Fibroblast of the aortic adventitia (primary cell): ENCODE data around the gene CEP76. TPM values are rescaled to one million over a fixed set of nuclear protein-coding genes. Genes with fewer than 3 reads are reported as not detected.
A peak's percentile ranks its signal among the peaks of the same experiment; 100 is the strongest.
"Not testable (repeated sequence)": the region's sequence is repeated elsewhere in the genome, so short reads cannot be mapped to it uniquely, and the experiment has no call there.

Experiments
- DNase-seq: peaks from one replicate; pipeline ENCODE4 v3.0.0-alpha.2; 2010; ENCODE audit warnings: low read depth
- H3K4me3 ChIP-seq: 2 replicates; pipeline ENCODE4 v1.5.1; 2011; ENCODE audit warnings: low read depth, mild to moderate bottlenecking, control low read depth, low read length, moderate library complexity
- total RNA-seq: library from RNA; depleted of rRNA; stranded (reverse); fragments of >200 nt; gene quantifications from 2 replicates; pipeline ENCODE4 v1.2.3, GENCODE V29; 2012; ENCODE audit warnings: low replicate concordance
- TF ChIP-seq, protein P1 (sequence below): IDR thresholded peaks from 2 replicates; pipeline ENCODE4 v1.5.1; 2011; ENCODE audit warnings: mild to moderate bottlenecking, low read length, control low read depth, inconsistent platforms; ENCODE audit not compliant: insufficient read depth

CEP76 gene
- total RNA-seq, 1 donor, result 10.3 TPM

DNA sequence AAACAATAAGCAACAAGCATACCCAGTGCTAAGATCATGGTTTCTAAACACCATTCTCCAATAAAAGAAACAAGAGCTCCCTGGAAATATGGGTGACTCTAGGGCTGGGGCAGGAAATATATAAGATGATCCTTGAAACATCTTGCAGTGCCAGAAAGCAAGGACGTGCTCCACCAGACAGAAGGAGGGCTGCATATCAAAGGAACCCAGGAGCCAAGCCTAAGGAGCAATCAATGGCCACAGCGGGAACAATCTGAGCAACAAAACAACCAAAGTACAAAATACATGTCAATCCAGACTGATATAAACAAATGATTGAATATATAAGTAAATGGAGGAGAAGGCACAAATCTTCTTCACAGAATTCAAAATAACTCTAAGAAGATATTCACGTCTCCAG is 54.8 kb downstream of the CEP76 start:
- TF ChIP-seq, protein P1, sequence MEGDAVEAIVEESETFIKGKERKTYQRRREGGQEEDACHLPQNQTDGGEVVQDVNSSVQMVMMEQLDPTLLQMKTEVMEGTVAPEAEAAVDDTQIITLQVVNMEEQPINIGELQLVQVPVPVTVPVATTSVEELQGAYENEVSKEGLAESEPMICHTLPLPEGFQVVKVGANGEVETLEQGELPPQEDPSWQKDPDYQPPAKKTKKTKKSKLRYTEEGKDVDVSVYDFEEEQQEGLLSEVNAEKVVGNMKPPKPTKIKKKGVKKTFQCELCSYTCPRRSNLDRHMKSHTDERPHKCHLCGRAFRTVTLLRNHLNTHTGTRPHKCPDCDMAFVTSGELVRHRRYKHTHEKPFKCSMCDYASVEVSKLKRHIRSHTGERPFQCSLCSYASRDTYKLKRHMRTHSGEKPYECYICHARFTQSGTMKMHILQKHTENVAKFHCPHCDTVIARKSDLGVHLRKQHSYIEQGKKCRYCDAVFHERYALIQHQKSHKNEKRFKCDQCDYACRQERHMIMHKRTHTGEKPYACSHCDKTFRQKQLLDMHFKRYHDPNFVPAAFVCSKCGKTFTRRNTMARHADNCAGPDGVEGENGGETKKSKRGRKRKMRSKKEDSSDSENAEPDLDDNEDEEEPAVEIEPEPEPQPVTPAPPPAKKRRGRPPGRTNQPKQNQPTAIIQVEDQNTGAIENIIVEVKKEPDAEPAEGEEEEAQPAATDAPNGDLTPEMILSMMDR, result no peak
- H3K4me3 ChIP-seq, result no peak overlapping the region
- no peak for DNase-seq

DNA sequence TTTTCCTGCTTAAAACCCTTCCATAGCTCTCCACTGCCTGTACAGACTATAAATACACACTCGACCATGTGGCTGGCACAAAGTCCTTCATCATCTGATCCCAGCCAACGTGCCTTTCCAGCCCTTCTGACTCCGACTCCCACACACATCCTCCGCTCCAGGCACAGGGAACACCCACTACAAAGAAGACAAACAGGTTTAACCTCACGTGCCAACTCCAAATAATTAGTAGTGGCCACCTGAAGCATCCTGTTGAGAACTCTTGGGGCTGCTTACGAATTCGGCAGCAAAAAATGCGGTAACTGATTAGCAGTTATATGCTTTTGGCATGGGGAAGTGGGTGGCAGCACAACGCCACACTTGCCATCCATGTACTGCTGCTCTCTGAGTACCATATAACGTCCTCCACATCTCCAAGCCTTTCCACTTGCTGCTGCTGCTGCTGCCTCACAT is 56.7 kb downstream of the CEP76 start:
- H3K4me3 ChIP-seq, result no peak overlapping the region
- peak; percentile 72 for DNase-seq
- TF ChIP-seq, protein P1, result no peak

DNA sequence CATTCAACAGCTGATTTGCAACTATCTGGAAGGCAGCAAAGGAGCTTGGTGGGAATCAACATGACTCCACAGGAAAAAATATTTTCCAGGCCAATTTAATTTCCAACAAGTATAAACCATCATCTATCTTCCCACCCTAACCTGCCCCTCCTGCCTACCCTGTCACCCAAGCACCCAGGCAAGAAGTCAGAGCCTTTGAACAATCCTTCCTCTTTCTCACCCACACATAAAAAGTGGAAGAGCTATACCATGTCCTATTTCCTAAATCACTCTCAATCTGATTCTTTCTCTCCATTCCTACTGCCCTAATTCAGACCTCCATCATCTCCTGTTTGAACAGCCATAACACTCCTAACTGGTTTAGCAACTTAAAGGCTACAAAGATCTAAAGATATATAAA is 57.3 kb downstream of the CEP76 start:
- H3K4me3 ChIP-seq, result no peak overlapping the region
- TF ChIP-seq, protein P1, result no peak
- DNase-seq, result no peak

GRCh38 chr18:12643756-12644155 is 58.8 kb downstream of the CEP76 start:
- not testable (repeated sequence) for DNase-seq

DNA sequence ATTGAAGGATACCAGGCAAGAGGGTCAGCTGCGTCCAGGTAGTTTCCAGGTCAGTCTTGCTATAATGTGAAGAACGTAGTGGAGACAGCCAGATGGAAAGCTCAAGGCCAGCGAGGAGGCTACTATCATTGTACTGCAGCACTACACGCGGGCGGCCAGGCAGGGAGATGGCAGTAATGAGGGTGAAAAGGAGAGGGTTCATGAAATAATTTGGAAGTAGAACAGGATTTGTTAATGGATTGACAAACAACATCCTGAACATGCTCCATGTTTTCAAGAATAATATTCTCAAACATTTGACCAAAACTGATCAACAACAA is 61.7 kb downstream of the CEP76 start:
- no peak for DNase-seq
- no peak overlapping the region for H3K4me3 ChIP-seq
- TF ChIP-seq, protein P1, result no peak

More at GRCh38 chr18:12643756-12644155, 58.8 kb downstream of the CEP76 start:
- not testable (repeated sequence) for H3K4me3 ChIP-seq

- TF ChIP-seq, protein P1, result no peak
- H3K4me3 ChIP-seq, result no peak overlapping the region
- peak; percentile 46 for DNase-seq
These were observed 62.3 kb downstream of the CEP76 start for GRCh38 chr18:12639990-12640880.

GRCh38 chr18:12638644-12639124 is 63.8 kb downstream of the CEP76 start:
- TF ChIP-seq, protein P1, result no peak
- no peak overlapping the region for H3K4me3 ChIP-seq
- no peak for DNase-seq
